Stimulated activated CD8-positive, alpha-beta memory T cell treated with anti-CD3 and anti-CD28 coated beads, Interleukin-4, amount 100 ng/mL, for 1 hour (primary cell): ENCODE results near the gene SLC38A6.
A peak's percentile ranks its signal among the peaks of the same experiment; 100 is the strongest.

ENCODE experiments used
- DNase-seq, 2 donors: peaks; one replicate each; pipeline ENCODE4 v3.0.0-alpha.2; 2020; ENCODE audit warnings: low read depth in 2 of 2, low spot score in 1 of 2

SLC38A6 gene

GRCh38 chr14:60980811-60981632 lies at the start of gene SLC38A6, which contains the start of gene TRMT5:
TSS of gene SLC38A6 (plus strand) at chr14:60981245. CDS start at chr14:60981278, 33 bp downstream.
TSS of gene TRMT5 (minus strand) at chr14:60981079. CDS start at chr14:60980973, 106 bp downstream.
- DNase-seq, result peak; percentile 71 to 79

GRCh38 chr14:60933920-60934655 lies 47.0 kb upstream of the SLC38A6 start:
- no peak for DNase-seq

GRCh38 chr14:60935319-60935718 lies 45.7 kb upstream of the SLC38A6 start:
- DNase-seq, result no peak

- no peak for DNase-seq
Measured at GRCh38 chr14:60943637-60944032, 37.4 kb upstream of the SLC38A6 start.

GRCh38 chr14:60944204-60944603 lies 36.8 kb upstream of the SLC38A6 start:
- DNase-seq, result no peak

- DNase-seq, result no peak
Measured at GRCh38 chr14:60945984-60946383, 35.1 kb upstream of the SLC38A6 start.

GRCh38 chr14:60946773-60947172 lies 34.3 kb upstream of the SLC38A6 start:
- no peak for DNase-seq

GRCh38 chr14:60951776-60952435 lies 29.1 kb upstream of the SLC38A6 start:
- DNase-seq, result no peak

- no peak for DNase-seq
Measured at GRCh38 chr14:60956202-60956601, 24.8 kb upstream of the SLC38A6 start.

- DNase-seq, result no peak
Measured at GRCh38 chr14:60956632-60957031, 24.4 kb upstream of the SLC38A6 start.

- no peak for DNase-seq
Measured at GRCh38 chr14:60958146-60958545, 22.9 kb upstream of the SLC38A6 start.

GRCh38 chr14:60963761-60964160 lies 17.3 kb upstream of the SLC38A6 start:
- DNase-seq, result no peak

GRCh38 chr14:60964904-60965303 lies 16.1 kb upstream of the SLC38A6 start:
- no peak for DNase-seq

GRCh38 chr14:60965402-60965801 lies 15.6 kb upstream of the SLC38A6 start:
- no peak for DNase-seq

GRCh38 chr14:60968099-60968498 lies 12.9 kb upstream of the SLC38A6 start:
- DNase-seq, result no peak

GRCh38 chr14:60968671-60969070 lies 12.4 kb upstream of the SLC38A6 start:
- no peak for DNase-seq

- no peak for DNase-seq
Measured at GRCh38 chr14:60970146-60970545, 10.9 kb upstream of the SLC38A6 start.

- DNase-seq, result no peak
Measured at GRCh38 chr14:60971271-60971670, 9.8 kb upstream of the SLC38A6 start.

GRCh38 chr14:60972295-60972694 lies 8.8 kb upstream of the SLC38A6 start:
- no peak for DNase-seq

- DNase-seq, result no peak
Measured at GRCh38 chr14:60973070-60973469, 8.0 kb upstream of the SLC38A6 start.

GRCh38 chr14:60974090-60974651 lies 6.9 kb upstream of the SLC38A6 start:
- DNase-seq, result no peak
